ENCODE results near the gene GFOD2.

Gene GFOD2

GRCh38 chr16:67668495-67669157 lies 50.5 kb downstream of the GFOD2 start:
- DNase-seq = no peak

GRCh38 chr16:67667817-67668494 lies 51.2 kb downstream of the GFOD2 start:
- peak; percentile 90 for DNase-seq

GRCh38 chr16:67667453-67667816 lies 51.7 kb downstream of the GFOD2 start:
- DNase-seq = no peak

- DNase-seq = peak; percentile 65
Measured at GRCh38 chr16:67666559-67667452, 52.3 kb downstream of the GFOD2 start, which contains the start of the genes C16orf86 and ENKD1. C16orf86 (plus strand) TSS chr16:67666814; CDS start chr16:67666971, 157 bp downstream. ENKD1 (minus strand) TSS chr16:67666750; CDS start chr16:67666442, 308 bp downstream.

GRCh38 chr16:67666032-67666551 lies 53.0 kb downstream of the GFOD2 start:
- DNase-seq = no peak

- no peak for DNase-seq
Measured at GRCh38 chr16:67665598-67665997, 53.5 kb downstream of the GFOD2 start.

- DNase-seq = no peak
Measured at GRCh38 chr16:67664871-67665270, 54.2 kb downstream of the GFOD2 start.

GRCh38 chr16:67664258-67664657 lies 54.9 kb downstream of the GFOD2 start:
- DNase-seq = no peak

GRCh38 chr16:67663877-67664222 lies 55.3 kb downstream of the GFOD2 start:
- DNase-seq = no peak

- no peak for DNase-seq
Measured at GRCh38 chr16:67663151-67663876, 55.8 kb downstream of the GFOD2 start.

- no peak for DNase-seq
Measured at GRCh38 chr16:67662653-67663010, 56.5 kb downstream of the GFOD2 start.

GRCh38 chr16:67661886-67662652 lies 57.0 kb downstream of the GFOD2 start:
- no peak for DNase-seq

- DNase-seq = peak; percentile 29
Measured at GRCh38 chr16:67661101-67661761, 57.9 kb downstream of the GFOD2 start.

- peak; percentile 97 for DNase-seq
Measured at GRCh38 chr16:67660564-67661028, 58.5 kb downstream of the GFOD2 start, which contains the start of gene PARD6A. PARD6A (plus strand) TSS chr16:67660960; CDS start chr16:67661039, 79 bp downstream.

- DNase-seq = peak; percentile 87
Measured at GRCh38 chr16:67659675-67660563, 59.2 kb downstream of the GFOD2 start, which contains the start of gene ACD. ACD (minus strand) TSS chr16:67660260; CDS start chr16:67660220, 40 bp downstream.

GRCh38 chr16:67658849-67659674 lies 60.1 kb downstream of the GFOD2 start:
- DNase-seq = no peak

- DNase-seq = no peak
Measured at GRCh38 chr16:67657751-67658518, 61.2 kb downstream of the GFOD2 start.

GRCh38 chr16:67657017-67657608 lies 62.0 kb downstream of the GFOD2 start:
- no peak for DNase-seq
